Fibroblast of villous mesenchyme (primary cell): ENCODE measurements around the gene TTLL5. TPM values are rescaled to one million over a fixed set of nuclear protein-coding genes. Genes with fewer than 3 reads are reported as not detected.

Source experiments
- DNase-seq: peaks from one replicate; pipeline ENCODE4 v3.0.0-alpha.2; 2010; ENCODE audit warnings: low read depth
- H3K4me3 ChIP-seq: 2 replicates; pipeline ENCODE4 v1.5.1; 2011; ENCODE audit warnings: low read depth, mild to moderate bottlenecking, low read length
- total RNA-seq: library from RNA; depleted of rRNA; stranded (reverse); fragments of >200 nt; gene quantifications from 2 replicates; pipeline ENCODE4 v1.2.3, GENCODE V29; 2012
- TF ChIP-seq, protein P1 (sequence below): IDR thresholded peaks from 2 replicates; pipeline ENCODE4 v1.5.1; 2012; ENCODE audit warnings: low read depth, mild to moderate bottlenecking, low read length; ENCODE audit not compliant: insufficient read depth

The TTLL5 gene
- total RNA-seq, 1 donor, result 33.7 TPM

DNA sequence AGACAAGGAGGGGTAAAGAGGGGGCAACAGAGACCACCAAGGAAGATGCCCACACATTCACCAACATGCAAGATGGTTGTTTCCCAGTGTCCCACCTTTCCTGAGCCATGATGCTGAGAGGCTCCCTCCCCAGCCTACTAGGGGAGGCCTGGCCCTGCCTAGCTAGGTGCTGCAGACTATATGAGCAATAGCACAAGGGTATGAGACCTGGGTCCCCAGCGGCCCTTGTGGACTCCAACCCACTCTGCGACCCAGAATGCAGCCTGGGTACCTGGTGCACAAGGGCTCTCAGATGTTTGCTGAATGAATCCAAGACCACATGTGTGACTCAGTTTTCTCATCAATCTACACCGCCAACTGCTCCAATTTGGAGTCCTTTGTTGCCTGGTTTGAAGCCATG is 306.8 kb downstream of the TTLL5 start:
- TF ChIP-seq, protein P1, sequence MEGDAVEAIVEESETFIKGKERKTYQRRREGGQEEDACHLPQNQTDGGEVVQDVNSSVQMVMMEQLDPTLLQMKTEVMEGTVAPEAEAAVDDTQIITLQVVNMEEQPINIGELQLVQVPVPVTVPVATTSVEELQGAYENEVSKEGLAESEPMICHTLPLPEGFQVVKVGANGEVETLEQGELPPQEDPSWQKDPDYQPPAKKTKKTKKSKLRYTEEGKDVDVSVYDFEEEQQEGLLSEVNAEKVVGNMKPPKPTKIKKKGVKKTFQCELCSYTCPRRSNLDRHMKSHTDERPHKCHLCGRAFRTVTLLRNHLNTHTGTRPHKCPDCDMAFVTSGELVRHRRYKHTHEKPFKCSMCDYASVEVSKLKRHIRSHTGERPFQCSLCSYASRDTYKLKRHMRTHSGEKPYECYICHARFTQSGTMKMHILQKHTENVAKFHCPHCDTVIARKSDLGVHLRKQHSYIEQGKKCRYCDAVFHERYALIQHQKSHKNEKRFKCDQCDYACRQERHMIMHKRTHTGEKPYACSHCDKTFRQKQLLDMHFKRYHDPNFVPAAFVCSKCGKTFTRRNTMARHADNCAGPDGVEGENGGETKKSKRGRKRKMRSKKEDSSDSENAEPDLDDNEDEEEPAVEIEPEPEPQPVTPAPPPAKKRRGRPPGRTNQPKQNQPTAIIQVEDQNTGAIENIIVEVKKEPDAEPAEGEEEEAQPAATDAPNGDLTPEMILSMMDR, result no peak
- DNase-seq, result no peak
- H3K4me3 ChIP-seq, result no peak overlapping the region

DNA sequence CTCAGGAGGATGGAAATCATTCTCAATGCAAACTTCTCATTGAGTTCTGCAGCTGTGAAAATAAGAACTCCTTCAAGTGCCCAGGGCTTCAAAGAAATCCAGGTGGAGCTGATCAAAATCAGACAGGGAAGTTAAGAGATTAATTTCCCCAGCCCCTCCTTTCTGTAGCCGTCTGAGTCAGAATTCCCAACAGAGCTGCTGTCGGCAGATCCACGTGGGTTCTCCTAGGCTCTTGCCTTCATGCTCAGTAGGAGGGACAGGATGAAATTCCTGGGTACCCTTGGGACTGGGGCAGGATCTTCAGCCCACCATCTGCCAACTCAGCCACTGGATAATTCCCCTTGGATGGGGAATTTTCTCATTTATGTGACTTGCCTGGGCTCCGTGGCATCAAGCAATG is 307.4 kb downstream of the TTLL5 start:
- H3K4me3 ChIP-seq, result no peak overlapping the region
- TF ChIP-seq, protein P1, result no peak
- DNase-seq, result peak; percentile 38

DNA sequence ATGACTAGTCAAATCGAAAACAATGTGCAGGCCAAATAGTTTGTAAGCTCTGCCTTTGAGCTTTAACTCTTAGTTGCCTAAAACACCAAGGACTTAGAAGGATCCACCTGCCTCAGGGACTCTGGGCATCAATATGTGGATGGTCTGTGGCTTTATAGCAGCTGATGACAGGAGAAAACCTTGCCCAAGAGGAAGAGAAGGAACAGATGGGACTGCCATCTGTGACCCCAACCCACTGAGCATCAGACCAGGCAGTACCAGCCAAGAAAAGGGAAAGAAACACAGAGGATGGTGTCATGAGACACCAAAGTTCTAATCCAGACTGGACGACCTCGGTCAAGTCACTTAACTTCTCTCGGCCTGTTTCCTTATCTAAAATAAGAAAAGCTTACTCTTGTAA is 308.1 kb downstream of the TTLL5 start:
- TF ChIP-seq, protein P1, result no peak
- no peak for DNase-seq
- H3K4me3 ChIP-seq, result no peak overlapping the region

DNA sequence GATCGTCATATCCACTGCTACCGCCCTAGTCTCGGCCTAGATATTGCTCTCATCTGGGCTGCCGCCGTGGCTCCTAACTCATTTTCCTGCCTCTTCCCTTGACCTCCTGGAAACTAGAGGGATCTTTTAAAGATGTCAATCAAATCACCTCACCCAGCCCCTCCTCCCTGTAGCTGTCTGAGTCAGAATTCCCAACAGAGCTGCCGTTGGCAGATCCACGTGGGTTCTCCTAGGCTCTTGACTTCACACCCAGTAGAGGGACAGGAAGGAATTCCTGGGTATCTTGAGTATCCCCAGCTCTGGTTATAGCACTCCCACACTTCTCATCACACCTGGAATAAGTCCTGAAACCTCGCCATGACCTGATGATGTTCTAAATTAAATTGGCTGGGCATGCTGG is 308.8 kb downstream of the TTLL5 start:
- TF ChIP-seq, protein P1, result no peak
- no peak overlapping the region for H3K4me3 ChIP-seq
- DNase-seq, result no peak

DNA sequence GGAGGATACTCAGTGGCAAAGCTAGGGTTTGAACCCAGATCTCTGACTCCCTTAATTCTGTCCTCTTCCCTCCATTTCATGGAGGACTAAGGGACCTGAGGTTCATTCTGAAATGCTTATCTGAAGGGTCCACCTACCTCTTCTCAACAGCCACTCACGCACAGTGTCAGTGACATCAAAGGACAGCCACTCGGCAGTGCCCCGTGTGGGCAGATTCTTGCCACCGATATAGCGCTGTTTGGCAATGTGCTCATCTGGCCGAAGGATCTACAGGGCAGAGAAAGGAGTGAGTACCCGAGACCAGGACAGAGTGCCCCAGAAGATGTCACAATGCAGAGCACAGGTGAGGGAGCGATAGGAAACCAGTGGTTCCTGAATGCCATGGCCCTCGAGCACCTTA is 309.9 kb downstream of the TTLL5 start:
- TF ChIP-seq, protein P1, result no peak
- no peak for DNase-seq
- no peak overlapping the region for H3K4me3 ChIP-seq

DNA sequence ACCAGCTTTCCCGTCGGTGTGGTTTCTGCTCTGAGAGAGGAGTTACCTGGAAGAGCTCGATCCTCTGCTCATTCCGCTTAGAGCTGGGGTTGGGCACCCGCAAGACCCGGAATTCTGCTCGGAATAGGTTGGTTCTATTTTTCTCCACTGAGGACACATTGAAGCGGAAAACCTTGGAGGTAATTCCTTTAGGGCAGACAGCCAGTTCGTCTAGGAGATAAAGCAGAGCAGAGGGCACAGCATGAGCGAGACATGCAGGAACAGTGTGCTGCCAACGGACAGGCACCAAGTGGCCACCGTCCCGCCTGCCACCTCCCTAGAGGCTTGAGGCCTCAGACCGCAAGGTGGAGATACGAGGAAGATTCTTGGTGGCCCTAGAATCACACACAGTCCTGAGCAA is 310.5 kb downstream of the TTLL5 start:
- DNase-seq, result no peak
- no peak overlapping the region for H3K4me3 ChIP-seq
- TF ChIP-seq, protein P1, result no peak

DNA sequence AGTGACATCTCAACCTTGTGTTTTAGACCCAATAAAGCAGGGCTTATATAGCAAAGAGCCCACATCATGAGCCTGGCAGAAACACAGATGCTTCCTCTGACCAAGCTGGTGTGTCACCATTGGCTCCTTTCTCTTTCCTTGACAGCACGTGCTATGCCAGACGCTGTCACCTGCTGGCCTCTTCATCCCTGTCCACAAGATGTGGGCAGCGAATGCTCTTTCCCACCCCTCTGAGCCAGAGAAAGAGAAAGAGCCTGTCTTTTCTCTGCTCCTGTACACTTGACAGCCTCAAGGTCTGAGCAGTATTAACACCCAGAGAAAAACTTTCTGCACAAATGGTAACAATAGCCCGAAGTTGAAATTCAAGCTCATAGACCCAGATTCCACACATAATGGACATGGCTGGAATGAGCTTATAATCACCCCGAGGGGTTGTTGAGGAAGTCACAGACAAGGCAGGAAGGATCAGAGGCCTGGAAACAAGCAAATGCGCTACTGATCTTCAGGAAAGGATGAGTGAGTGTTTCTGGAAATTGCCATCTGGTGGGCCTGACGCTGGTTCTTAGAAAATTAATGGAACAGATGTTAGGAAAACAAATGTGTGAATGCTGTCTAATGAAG is 311.9 kb downstream of the TTLL5 start:
- DNase-seq, result no peak
- no peak overlapping the region for H3K4me3 ChIP-seq
- TF ChIP-seq, protein P1, result no peak
